HepG2 (cell line): ENCODE measurements around the gene NUP85. TPM values are rescaled to one million over a fixed set of nuclear protein-coding genes. Genes with fewer than 3 reads are reported as not detected.
A peak's percentile ranks its signal among the peaks of the same experiment; 100 is the strongest.

ENCODE experiments used
- CCAR2 ChIP-seq: fragments of 200-400 bp; formaldehyde crosslinking; optimal IDR thresholded peaks from 2 replicates; pipeline ENCODE3; 2018; ENCODE audit warnings: low read depth, mild to moderate bottlenecking, low read length, moderate library complexity
- DBP ChIP-seq: sonication (generic); formaldehyde crosslinking; IDR thresholded peaks from 2 replicates; pipeline ENCODE4 v1.4.0; 2020; ENCODE audit warnings: missing genetic modification reagents; ENCODE audit errors: not compliant biosample characterization
- EP300 ChIP-seq, 3 experiments: sonication (generic) in 1 of 3; formaldehyde crosslinking in 1 of 3; IDR thresholded peaks; 2 replicates each; pipeline versions ENCODE4 v1.5.1 to v1.6.1; 2011 to 2020; ENCODE audit warnings: low read depth in 2 of 3, low read length in 2 of 3, borderline replicate concordance in 1 of 3, improper control_type of control experiment in 1 of 3, mild to moderate bottlenecking in 1 of 3, missing genetic modification reagents in 1 of 3, moderate library complexity in 1 of 3
- GATA4 ChIP-seq: sonication (generic); IDR thresholded peaks from 2 replicates; pipeline ENCODE4 v1.6.1; 2016; ENCODE audit warnings: antibody characterized with exemption, low read depth, borderline replicate concordance
- HMG20A ChIP-seq: IDR thresholded peaks from 2 replicates; pipeline ENCODE4 v1.6.1; 2016; ENCODE audit warnings: borderline replicate concordance
- KAT8 ChIP-seq: IDR thresholded peaks from 2 replicates; pipeline ENCODE4 v1.6.1; 2016; ENCODE audit warnings: missing genetic modification reagents, missing compliant biosample characterization
- KDM4B ChIP-seq: sonication (generic); formaldehyde crosslinking; IDR thresholded peaks from 2 replicates; pipeline ENCODE4 v1.4.0; 2020; ENCODE audit warnings: missing genetic modification reagents
- KDM5A ChIP-seq: fragments of 200-600 bp; sonication (generic); IDR thresholded peaks from 2 replicates; pipeline ENCODE4 v1.7.0; 2018; ENCODE audit warnings: antibody characterized with exemption, mild to moderate bottlenecking, low read length, borderline replicate concordance
- LBX2 ChIP-seq: sonication (generic); formaldehyde crosslinking; IDR thresholded peaks from 2 replicates; pipeline ENCODE4 v1.5.0; 2020; ENCODE audit warnings: missing genetic modification reagents, mild to moderate bottlenecking, borderline replicate concordance
- MAX ChIP-seq: IDR thresholded peaks from 2 replicates; pipeline ENCODE4 v1.6.1; 2012; ENCODE audit warnings: inconsistent platforms
- PHB2 ChIP-seq: fragments of 450-650 bp; IDR thresholded peaks from 2 replicates; pipeline ENCODE4 v1.6.1; 2018; ENCODE audit not compliant: partially characterized antibody
- PRDM4 ChIP-seq: sonication (generic); formaldehyde crosslinking; IDR thresholded peaks from 2 replicates; pipeline ENCODE4 v1.9.0; 2021; ENCODE audit warnings: missing genetic modification reagents, borderline replicate concordance
- RBM22 ChIP-seq: fragments of 200-400 bp; formaldehyde crosslinking; optimal IDR thresholded peaks from 2 replicates; pipeline ENCODE3; 2017; ENCODE audit warnings: mild to moderate bottlenecking, low read length, moderate library complexity
- SP5 ChIP-seq: IDR thresholded peaks from 2 replicates; pipeline ENCODE4 v1.6.1; 2016; ENCODE audit warnings: low read depth, borderline replicate concordance
- XRCC5 ChIP-seq: fragments of 200-400 bp; formaldehyde crosslinking; optimal IDR thresholded peaks from 2 replicates; pipeline ENCODE3; 2017; ENCODE audit warnings: mild to moderate bottlenecking, low read length
- ZBTB1 ChIP-seq: sonication (generic); formaldehyde crosslinking; IDR thresholded peaks from 2 replicates; pipeline ENCODE4 v1.4.0; 2020; ENCODE audit warnings: missing genetic modification reagents, borderline replicate concordance
- ZBTB43 ChIP-seq: sonication (generic); formaldehyde crosslinking; conservative IDR thresholded peaks from 2 replicates; pipeline ENCODE4 v1.4.0; 2020; ENCODE audit warnings: missing genetic modification reagents
- ZBTB44 ChIP-seq: sonication (generic); formaldehyde crosslinking; IDR thresholded peaks from 2 replicates; pipeline ENCODE4 v1.4.0; 2020; ENCODE audit warnings: missing genetic modification reagents
- ZNF556 ChIP-seq: sonication (generic); formaldehyde crosslinking; IDR thresholded peaks from 2 replicates; pipeline ENCODE4 v1.4.0; 2020; ENCODE audit warnings: mild to moderate bottlenecking, missing genetic modification reagents, borderline replicate concordance
- ZNF564 ChIP-seq: sonication (generic); formaldehyde crosslinking; IDR thresholded peaks from 2 replicates; pipeline ENCODE4 v1.8.1; 2023; ENCODE audit warnings: mild to moderate bottlenecking, missing genetic modification reagents
- ZNF883 ChIP-seq: sonication (generic); formaldehyde crosslinking; IDR thresholded peaks from 2 replicates; pipeline ENCODE4 v1.5.1; 2020; ENCODE audit warnings: mild to moderate bottlenecking, missing genetic modification reagents; ENCODE audit errors: not compliant biosample characterization
- ZSCAN21 ChIP-seq: sonication (generic); formaldehyde crosslinking; IDR thresholded peaks from 2 replicates; pipeline ENCODE4 v1.8.0; 2022; ENCODE audit warnings: mild to moderate bottlenecking, missing genetic modification reagents, moderate library complexity, borderline replicate concordance
- polyA plus RNA-seq, 8 experiments: library from polyadenylated mRNA; depleted of rRNA in 3 of 8; stranded (reverse) in 7 of 8; unstranded in 1 of 8; fragments of >200 nt; fragmentation: Illumina TruSeq in 4 of 8; extraction: Trizol in 4 of 8; gene quantifications; 2 replicates each; pipeline versions ENCODE4 v1.2.1 to v1.2.3, GENCODE V29; 2011 to 2016; ENCODE audit warnings: low read depth in 4 of 8, missing spikeins in 1 of 8, mixed read lengths in 1 of 8; ENCODE audit not compliant: insufficient read depth in 1 of 8
- total RNA-seq, 5 experiments: library from RNA; depleted of rRNA; stranded (reverse); fragments of >200 nt; fragmentation: Illumina TruSeq; extraction: Trizol; gene quantifications; 2 replicates each; pipeline ENCODE4 v1.2.3, GENCODE V29; 2016; ENCODE audit warnings: low read depth in 1 of 5

NUP85 gene
- total and polyA plus RNA-seq, 2 of the 13 experiments (the other 11 are each of a cell fraction or from before 2014, with no cell fraction given) = 89.1 to 124 TPM

DNA sequence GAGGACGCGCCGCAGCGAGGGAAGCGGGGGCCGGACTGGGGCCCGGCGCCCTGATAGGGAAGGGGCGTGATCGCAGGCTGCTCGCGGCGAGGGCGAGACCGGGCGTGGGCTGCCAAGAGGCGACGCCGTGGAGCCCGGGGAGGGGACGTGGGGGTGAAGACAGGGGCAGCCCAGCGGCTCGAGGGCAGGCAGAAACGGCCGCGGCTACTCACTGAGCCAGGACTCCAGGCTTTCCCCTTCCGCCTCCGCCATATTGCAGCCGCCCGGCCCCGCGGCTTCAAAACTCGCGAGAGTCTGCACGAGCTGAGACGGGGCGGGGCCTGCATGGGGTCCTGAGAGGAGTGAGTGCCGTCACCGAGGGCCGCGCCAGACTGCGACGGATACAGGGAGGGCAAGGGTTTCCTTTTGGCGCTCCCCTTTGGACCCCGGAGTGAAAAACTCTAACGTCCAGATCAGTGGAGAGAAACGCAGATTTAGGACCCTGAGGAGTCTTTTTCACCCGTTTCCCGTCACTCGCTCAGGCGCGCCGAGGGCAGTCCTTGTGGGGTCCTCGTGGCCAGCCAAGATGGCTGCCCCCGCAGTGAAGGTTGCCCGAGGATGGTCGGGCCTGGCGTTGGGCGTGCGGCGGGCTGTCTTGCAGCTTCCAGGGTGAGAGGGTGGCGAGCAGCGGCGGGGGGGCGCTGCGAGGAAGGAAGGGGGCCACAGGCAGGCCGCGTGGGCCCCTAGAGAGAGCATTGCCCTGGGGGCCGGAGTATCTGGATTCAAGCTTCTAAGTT lies 56.0 kb downstream of the NUP85 start, which contains the start of the genes GGA3 and MRPS7 (continued):
- TF ChIP-seq PRDM4 (CRISPR knock-in tag) (no peak), SP5 (CRISPR knock-in tag) (no peak), KDM4B (CRISPR knock-in tag) (0 out of 2 replicates have a peak, but pooled peaks have one; percentile 29), RBM22 (no peak), ZNF564 (CRISPR knock-in tag) (peak; percentile 92), ZBTB43 (CRISPR knock-in tag) (no peak), CCAR2 (no peak), HMG20A (no peak), DBP (CRISPR knock-in tag) (no peak), ZBTB1 (no peak), PHB2 (no peak), LBX2 (CRISPR knock-in tag) (no peak), GATA4 (no peak; the same call in 1 of the 2 replicates), ZNF556 (peak; percentile 77; the same call in 1 of the 2 replicates), ZNF883 (CRISPR knock-in tag) (peak; percentile 92), XRCC5 (peak; percentile 93), ZSCAN21 (CRISPR knock-in tag) (peak; percentile 92), ZBTB44 (no peak; the same call in 1 of the 2 replicates), KAT8 (CRISPR knock-in tag) (peak; percentile 91), MAX (peak; percentile 69; the same call in 1 of the 2 replicates), EP300 (IDR thresholded peaks at IDR 0.05; ENCODE audit: low read depth in 2 of 2, low read length in 2 of 2) (0 out of 4 replicates have a peak, but pooled peaks of 1 of the 2 experiments have one; percentile 54), EP300 (CRISPR knock-in tag; IDR thresholded peaks at IDR 0.05; ENCODE audit: borderline replicate concordance) (no peak), KDM5A (peak; percentile 99)
